NCI-H1048 (cell line): ENCODE measurements around the gene HUS1.
"Not testable (repeated sequence)": the region's sequence is repeated elsewhere in the genome, so short reads cannot be mapped to it uniquely, and the experiment has no call there.

Experiments used
- DNase-seq: peaks from one replicate; lab custom pipeline; 2025; lab: John Stamatoyannopoulos, UW

Gene HUS1

GRCh38 chr7:47944536-47945260 is 34.7 kb downstream of the HUS1 start:
- no peak for DNase-seq

- DNase-seq = no peak
These were observed 35.5 kb downstream of the HUS1 start for GRCh38 chr7:47943676-47944474.

GRCh38 chr7:47942651-47943050 is 36.8 kb downstream of the HUS1 start:
- not testable (repeated sequence) for DNase-seq

- no peak for DNase-seq
These were observed 37.3 kb downstream of the HUS1 start for GRCh38 chr7:47942132-47942531.

- DNase-seq = no peak
These were observed 38.1 kb downstream of the HUS1 start for GRCh38 chr7:47941136-47941844.

- DNase-seq = no peak
These were observed 39.1 kb downstream of the HUS1 start for GRCh38 chr7:47940088-47941013.

GRCh38 chr7:47939425-47940036 is 39.9 kb downstream of the HUS1 start:
- no peak for DNase-seq

GRCh38 chr7:47938574-47939165 is 40.7 kb downstream of the HUS1 start:
- no peak for DNase-seq

GRCh38 chr7:47937711-47938573 is 41.5 kb downstream of the HUS1 start:
- DNase-seq = no peak

- DNase-seq = no peak
These were observed 42.2 kb downstream of the HUS1 start for GRCh38 chr7:47937065-47937687.

GRCh38 chr7:47936323-47936722 is 43.1 kb downstream of the HUS1 start:
- DNase-seq = no peak

GRCh38 chr7:47935336-47935735 is 44.1 kb downstream of the HUS1 start:
- no peak for DNase-seq

- DNase-seq = no peak
These were observed 44.6 kb downstream of the HUS1 start for GRCh38 chr7:47934831-47935230.

GRCh38 chr7:47933215-47933614 is 46.2 kb downstream of the HUS1 start:
- no peak for DNase-seq

- DNase-seq = no peak
These were observed 46.9 kb downstream of the HUS1 start for GRCh38 chr7:47932466-47933037.

GRCh38 chr7:47932016-47932415 is 47.4 kb downstream of the HUS1 start:
- no peak for DNase-seq

GRCh38 chr7:47931005-47932004 is 48.1 kb downstream of the HUS1 start:
- DNase-seq = no peak

- no peak for DNase-seq
These were observed 55.1 kb downstream of the HUS1 start for GRCh38 chr7:47924266-47924665.
